ENCODE data around the gene CCNL1. TPM values are rescaled to one million over a fixed set of nuclear protein-coding genes. Genes with fewer than 3 reads are reported as not detected.

Gene CCNL1
- total RNA-seq, 1 donor: 138 TPM

GRCh38 chr3:157133434-157134320 lies 26.3 kb downstream of the CCNL1 start:
- no peak for DNase-seq (ENCODE audit: low read depth)
- TF ChIP-seq, protein P1, sequence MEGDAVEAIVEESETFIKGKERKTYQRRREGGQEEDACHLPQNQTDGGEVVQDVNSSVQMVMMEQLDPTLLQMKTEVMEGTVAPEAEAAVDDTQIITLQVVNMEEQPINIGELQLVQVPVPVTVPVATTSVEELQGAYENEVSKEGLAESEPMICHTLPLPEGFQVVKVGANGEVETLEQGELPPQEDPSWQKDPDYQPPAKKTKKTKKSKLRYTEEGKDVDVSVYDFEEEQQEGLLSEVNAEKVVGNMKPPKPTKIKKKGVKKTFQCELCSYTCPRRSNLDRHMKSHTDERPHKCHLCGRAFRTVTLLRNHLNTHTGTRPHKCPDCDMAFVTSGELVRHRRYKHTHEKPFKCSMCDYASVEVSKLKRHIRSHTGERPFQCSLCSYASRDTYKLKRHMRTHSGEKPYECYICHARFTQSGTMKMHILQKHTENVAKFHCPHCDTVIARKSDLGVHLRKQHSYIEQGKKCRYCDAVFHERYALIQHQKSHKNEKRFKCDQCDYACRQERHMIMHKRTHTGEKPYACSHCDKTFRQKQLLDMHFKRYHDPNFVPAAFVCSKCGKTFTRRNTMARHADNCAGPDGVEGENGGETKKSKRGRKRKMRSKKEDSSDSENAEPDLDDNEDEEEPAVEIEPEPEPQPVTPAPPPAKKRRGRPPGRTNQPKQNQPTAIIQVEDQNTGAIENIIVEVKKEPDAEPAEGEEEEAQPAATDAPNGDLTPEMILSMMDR (IDR thresholded peaks at IDR 0.05; ENCODE audit: insufficient read depth, low read length): no peak
- H3K4me3 ChIP-seq (ENCODE audit: low read depth, low read length): no peak overlapping the region

- TF ChIP-seq, protein P1 (IDR thresholded peaks at IDR 0.05; ENCODE audit: insufficient read depth, low read length): no peak
- DNase-seq (ENCODE audit: low read depth): no peak
These were observed 27.0 kb downstream of the CCNL1 start for GRCh38 chr3:157132936-157133335.

DNA sequence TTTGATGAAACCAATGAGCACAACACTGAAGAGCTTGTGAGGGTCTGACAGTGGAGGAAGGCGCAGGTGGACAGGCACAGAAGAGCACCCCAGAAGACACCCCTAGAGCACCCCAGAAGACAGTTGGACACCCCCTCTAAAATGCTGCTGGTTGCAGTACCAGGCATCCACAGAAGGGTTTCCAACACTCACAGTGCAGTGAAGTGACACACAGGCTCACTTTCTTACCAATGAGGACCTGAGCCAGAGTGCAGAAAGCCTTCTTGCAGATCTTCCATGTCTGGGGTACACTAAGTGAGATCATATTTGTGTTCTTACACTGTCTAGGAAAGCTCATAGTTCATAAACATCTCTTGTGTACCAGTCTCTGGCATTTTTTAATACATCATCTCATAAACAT lies 27.6 kb downstream of the CCNL1 start:
- H3K4me3 ChIP-seq (ENCODE audit: low read depth, low read length): no peak overlapping the region

More at GRCh38 chr3:157132936-157133335, 27.0 kb downstream of the CCNL1 start:
- no peak overlapping the region for H3K4me3 ChIP-seq (ENCODE audit: low read depth, low read length)

GRCh38 chr3:157131861-157132260 lies 28.1 kb downstream of the CCNL1 start:
- DNase-seq (ENCODE audit: low read depth): peak; percentile 38
- H3K4me3 ChIP-seq (ENCODE audit: low read depth, low read length): no peak overlapping the region
- TF ChIP-seq, protein P1 (IDR thresholded peaks at IDR 0.05; ENCODE audit: insufficient read depth, low read length): no peak

More for the DNA sequence above, 27.6 kb downstream of the CCNL1 start:
- no peak for DNase-seq (ENCODE audit: low read depth)
- TF ChIP-seq, protein P1 (IDR thresholded peaks at IDR 0.05; ENCODE audit: insufficient read depth, low read length): no peak

DNA sequence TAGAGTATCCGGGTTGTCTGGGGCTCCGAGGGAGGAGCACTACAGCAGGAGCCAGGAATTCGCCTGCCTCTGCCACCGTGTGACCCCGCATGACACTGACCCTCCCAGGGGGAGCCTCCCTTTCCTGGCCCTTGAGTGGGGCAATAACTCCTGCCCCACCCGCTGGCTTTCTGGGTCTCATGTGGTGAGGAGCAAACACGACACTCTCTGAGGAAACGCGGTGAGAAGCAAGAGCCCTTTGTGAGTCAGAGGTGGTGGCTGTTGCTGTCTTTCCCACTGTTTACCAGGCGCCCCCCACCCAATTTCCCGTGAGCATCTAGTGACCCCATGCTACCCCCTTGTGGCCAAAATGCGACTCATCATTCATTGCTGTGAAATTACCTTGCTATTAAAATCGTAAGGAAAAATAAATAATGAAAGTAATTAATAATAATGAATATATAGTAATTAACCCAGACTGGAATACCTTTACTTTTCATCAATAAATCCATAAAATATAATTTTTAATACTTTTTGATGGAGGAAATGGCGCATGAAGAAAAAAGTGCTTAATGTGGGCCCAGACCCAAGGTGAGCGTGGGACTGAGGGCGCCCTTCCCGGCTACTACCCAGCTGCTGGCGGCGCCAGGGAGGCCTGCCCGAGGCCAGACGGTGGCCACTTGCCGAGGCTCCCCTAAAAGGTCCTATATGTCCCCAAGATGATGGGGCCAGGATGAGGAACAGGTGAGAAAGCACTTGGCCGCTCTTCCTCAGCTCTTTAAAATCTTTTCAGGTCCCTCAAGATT lies 29.3 kb downstream of the CCNL1 start:
- DNase-seq (ENCODE audit: low read depth): peak; percentile 46
- H3K4me3 ChIP-seq (ENCODE audit: low read depth, low read length): no peak overlapping the region
- TF ChIP-seq, protein P1 (IDR thresholded peaks at IDR 0.05; ENCODE audit: insufficient read depth, low read length): peak; percentile 65

DNA sequence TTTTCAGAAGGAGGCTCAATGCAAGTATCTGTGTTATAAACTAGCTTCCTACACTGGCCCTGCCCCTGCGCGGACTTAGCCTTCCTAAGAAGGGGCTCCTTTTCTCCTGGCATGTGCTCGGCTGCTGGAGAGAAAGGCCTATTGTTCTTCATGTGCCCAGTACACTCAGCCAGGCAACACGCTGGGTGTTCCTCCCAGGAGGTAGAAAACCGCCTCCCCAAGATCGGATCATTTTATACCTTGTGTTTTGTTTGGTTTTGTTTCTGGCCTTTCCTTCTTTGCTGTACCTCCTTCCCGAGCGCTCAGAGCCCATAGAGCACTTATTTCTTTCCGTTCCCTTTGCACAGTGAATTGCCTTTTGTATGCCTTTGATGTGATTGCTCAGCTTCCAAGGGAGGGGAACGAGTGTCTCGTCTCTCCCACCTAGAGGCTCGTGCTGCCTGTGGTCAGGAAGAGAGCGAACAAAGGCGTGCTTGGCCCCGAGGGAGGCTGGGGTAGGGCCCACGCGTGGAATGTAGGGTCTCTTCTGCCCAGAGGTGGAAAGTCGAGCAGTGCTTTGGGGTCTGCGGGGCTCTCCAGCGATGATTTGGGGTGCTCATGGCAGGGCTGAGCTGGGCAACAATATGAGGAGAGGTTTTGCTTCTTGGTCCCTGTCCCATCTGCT lies 30.0 kb downstream of the CCNL1 start:
- DNase-seq (ENCODE audit: low read depth): no peak
- TF ChIP-seq, protein P1 (IDR thresholded peaks at IDR 0.05; ENCODE audit: insufficient read depth, low read length): no peak
- no peak overlapping the region for H3K4me3 ChIP-seq (ENCODE audit: low read depth, low read length)
